ENCODE data around the gene TMEM236. TPM values are rescaled to one million over a fixed set of nuclear protein-coding genes. Genes with fewer than 3 reads are reported as not detected.
A peak's percentile ranks its signal among the peaks of the same experiment; 100 is the strongest.

TMEM236 gene
- total RNA-seq, 2 donors from 2014 or later: 0.52 to 0.66 TPM

GRCh38 chr10:17749890-17750289 lies 2.1 kb upstream of the TMEM236 start:
- no peak for DNase-seq
- H3K27me3 ChIP-seq: no peaks in the 10 kb centered on the region
- ATAC-seq: no peak
- H3K9me3 ChIP-seq: no peaks in the 10 kb centered on the region
- no peak overlapping the region for H3K4me3 ChIP-seq
- peaks cover 8% of the 10 kb centered on the region for H3K4me1 ChIP-seq
- WGBS, 2 donors: 93 to 95% methylated on average over 8 of the region's 8 CpGs
- no peak overlapping the region for H3K27ac ChIP-seq
- no peak for TF ChIP-seq POLR2A (IDR thresholded peaks at IDR 0.05)
- TF ChIP-seq CTCF (IDR thresholded peaks at IDR 0.05): no peak
- intact Hi-C loops (cut with DNase I): loop anchor here (5.0 kb wide), 1 partner anchor 143 kb away; no protein-coding TSS in a partner anchor
- no peaks in the 10 kb centered on the region for H3K36me3 ChIP-seq (replicated peaks in 1 of 2; ENCODE audit: insufficient read depth in 1 of 2, low read depth in 2 of 2)

GRCh38 chr10:17756557-17757217 lies 4.7 kb downstream of the TMEM236 start:
- Histone ChIP-seq H3K4me3 (no peak overlapping the region), H3K27me3 (no peaks in the 10 kb centered on the region), H3K27ac (peak overlapping the region in 3 of 4 donors; percentile 22 to 78 (median 77)), H3K4me1 (peaks cover 33% of the 10 kb centered on the region), H3K9me3 (no peaks in the 10 kb centered on the region), H3K36me3 (replicated peaks in 1 of 2; ENCODE audit: insufficient read depth in 1 of 2, low read depth in 2 of 2) (no peaks in the 10 kb centered on the region)
- DNase-seq (peak; percentile 32 to 72 (median 46)), ATAC-seq (peak; percentile 96)
- intact Hi-C loops (cut with DNase I): no loop called here
- WGBS, 2 donors: 42 to 45% methylated on average over 7 of the region's 7 CpGs
- TF ChIP-seq POLR2A (IDR thresholded peaks at IDR 0.05) (peak in 1 of 3 donors; percentile 21), CTCF (IDR thresholded peaks at IDR 0.05) (no peak)

- WGBS, 2 donors: 71 to 72% methylated on average over 2 of the region's 2 CpGs
- ATAC-seq: no peak
Observed at GRCh38 chr10:17758200-17758599, 6.2 kb downstream of the TMEM236 start.

GRCh38 chr10:17758896-17759295 lies 6.9 kb downstream of the TMEM236 start:
- no peaks in the 10 kb centered on the region for H3K36me3 ChIP-seq (replicated peaks in 1 of 2; ENCODE audit: insufficient read depth in 1 of 2, low read depth in 2 of 2)
- no peaks in the 10 kb centered on the region for H3K9me3 ChIP-seq
- peaks cover 33% of the 10 kb centered on the region for H3K4me1 ChIP-seq
- intact Hi-C loops (cut with DNase I): no loop called here
- ATAC-seq (no peak), DNase-seq (no peak)
- H3K27me3 ChIP-seq: no peaks in the 10 kb centered on the region
- no peak overlapping the region for H3K4me3 ChIP-seq
- no peak for TF ChIP-seq CTCF (IDR thresholded peaks at IDR 0.05)
- no peak for TF ChIP-seq POLR2A (IDR thresholded peaks at IDR 0.05)
- peak overlapping the region in 1 of 4 donors; percentile 26 for H3K27ac ChIP-seq

More at GRCh38 chr10:17758200-17758599, 6.2 kb downstream of the TMEM236 start:
- Histone ChIP-seq H3K27me3 (no peaks in the 10 kb centered on the region), H3K4me3 (no peak overlapping the region), H3K27ac (peak overlapping the region in 1 of 4 donors; percentile 78), H3K36me3 (replicated peaks in 1 of 2; ENCODE audit: insufficient read depth in 1 of 2, low read depth in 2 of 2) (no peaks in the 10 kb centered on the region), H3K4me1 (peaks cover 33% of the 10 kb centered on the region), H3K9me3 (no peaks in the 10 kb centered on the region)
- DNase-seq: no peak
- intact Hi-C loops (cut with DNase I): no loop called here
- no peak for TF ChIP-seq CTCF (IDR thresholded peaks at IDR 0.05)
- no peak for TF ChIP-seq POLR2A (IDR thresholded peaks at IDR 0.05)

- H3K27me3 ChIP-seq: no peaks in the 10 kb centered on the region
- no peak for ATAC-seq
- intact Hi-C loops (cut with DNase I): no loop called here
- no peaks in the 10 kb centered on the region for H3K9me3 ChIP-seq
- peaks cover 3% of the 10 kb centered on the region for H3K4me1 ChIP-seq
- H3K27ac ChIP-seq: no peak overlapping the region
- WGBS, 2 donors: 64 to 88% methylated on average over 4 of the region's 4 CpGs
- TF ChIP-seq CTCF (IDR thresholded peaks at IDR 0.05) (no peak), POLR2A (IDR thresholded peaks at IDR 0.05) (no peak)
- H3K4me3 ChIP-seq: no peak overlapping the region
- DNase-seq: no peak
- H3K36me3 ChIP-seq (replicated peaks in 1 of 2; ENCODE audit: insufficient read depth in 1 of 2, low read depth in 2 of 2): no peaks in the 10 kb centered on the region
Observed at GRCh38 chr10:17764142-17764541, 12.1 kb downstream of the TMEM236 start.
